ENCODE data around the gene SHISA6.

The SHISA6 gene

GRCh38 chr17:11356371-11356770 lies 115.4 kb downstream of the SHISA6 start:
- H3K27ac ChIP-seq (ENCODE audit: poor library complexity, severe bottlenecking) = no peak overlapping the region
- H3K9me3 ChIP-seq (ENCODE audit: severe bottlenecking) = no peaks in the 10 kb centered on the region
- DNase-seq (ENCODE audit: low spot score) (no peak), ATAC-seq (ENCODE audit: low read depth) (no peak)
- no peaks in the 10 kb centered on the region for H3K36me3 ChIP-seq (ENCODE audit: low read depth)
- no peak overlapping the region for H3K4me3 ChIP-seq (ENCODE audit: severe bottlenecking)
- no peak for TF ChIP-seq CTCF (IDR thresholded peaks at IDR 0.05; ENCODE audit: poor library complexity, severe bottlenecking)
- no peaks in the 10 kb centered on the region for H3K4me1 ChIP-seq (ENCODE audit: insufficient read depth, poor library complexity, severe bottlenecking)
- H3K27me3 ChIP-seq (ENCODE audit: insufficient read depth, poor library complexity, severe bottlenecking) = no peaks in the 10 kb centered on the region

GRCh38 chr17:11363565-11364117 lies 122.6 kb downstream of the SHISA6 start:
- Histone ChIP-seq H3K27me3 (ENCODE audit: insufficient read depth, poor library complexity, severe bottlenecking) (no peaks in the 10 kb centered on the region), H3K4me1 (ENCODE audit: insufficient read depth, poor library complexity, severe bottlenecking) (no peaks in the 10 kb centered on the region), H3K36me3 (ENCODE audit: low read depth) (no peaks in the 10 kb centered on the region), H3K4me3 (ENCODE audit: severe bottlenecking) (no peak overlapping the region), H3K27ac (ENCODE audit: poor library complexity, severe bottlenecking) (no peak overlapping the region), H3K9me3 (ENCODE audit: severe bottlenecking) (no peaks in the 10 kb centered on the region)
- ATAC-seq (ENCODE audit: low read depth) (no peak), DNase-seq (ENCODE audit: low spot score) (no peak)
- no peak for TF ChIP-seq CTCF (IDR thresholded peaks at IDR 0.05; ENCODE audit: poor library complexity, severe bottlenecking)

GRCh38 chr17:11366272-11366850 lies 125.3 kb downstream of the SHISA6 start:
- no peak overlapping the region for H3K27ac ChIP-seq (ENCODE audit: poor library complexity, severe bottlenecking)
- H3K9me3 ChIP-seq (ENCODE audit: severe bottlenecking) = no peaks in the 10 kb centered on the region
- H3K4me3 ChIP-seq (ENCODE audit: severe bottlenecking) = no peak overlapping the region
- no peak for TF ChIP-seq CTCF (IDR thresholded peaks at IDR 0.05; ENCODE audit: poor library complexity, severe bottlenecking)
- no peaks in the 10 kb centered on the region for H3K4me1 ChIP-seq (ENCODE audit: insufficient read depth, poor library complexity, severe bottlenecking)
- H3K27me3 ChIP-seq (ENCODE audit: insufficient read depth, poor library complexity, severe bottlenecking) = no peaks in the 10 kb centered on the region
- DNase-seq (ENCODE audit: low spot score) (no peak), ATAC-seq (ENCODE audit: low read depth) (no peak)
- H3K36me3 ChIP-seq (ENCODE audit: low read depth) = no peaks in the 10 kb centered on the region

GRCh38 chr17:11369575-11369974 lies 128.6 kb downstream of the SHISA6 start:
- ATAC-seq (ENCODE audit: low read depth) = no peak

More at GRCh38 chr17:11369575-11369974, 128.6 kb downstream of the SHISA6 start:
- H3K36me3 ChIP-seq (ENCODE audit: low read depth) = no peaks in the 10 kb centered on the region
- no peak for TF ChIP-seq CTCF (IDR thresholded peaks at IDR 0.05; ENCODE audit: poor library complexity, severe bottlenecking)
- DNase-seq (ENCODE audit: low spot score) = no peak
- no peak overlapping the region for H3K27ac ChIP-seq (ENCODE audit: poor library complexity, severe bottlenecking)
- H3K27me3 ChIP-seq (ENCODE audit: insufficient read depth, poor library complexity, severe bottlenecking) = peaks cover 6% of the 10 kb centered on the region
- no peaks in the 10 kb centered on the region for H3K9me3 ChIP-seq (ENCODE audit: severe bottlenecking)
- no peaks in the 10 kb centered on the region for H3K4me1 ChIP-seq (ENCODE audit: insufficient read depth, poor library complexity, severe bottlenecking)
- H3K4me3 ChIP-seq (ENCODE audit: severe bottlenecking) = no peak overlapping the region
